ENCODE data around the gene CIRBP.

Gene CIRBP

GRCh38 chr19:1231729-1232637 is 37.1 kb upstream of the CIRBP start:
- DNase-seq = no peak

GRCh38 chr19:1232652-1233072 is 36.5 kb upstream of the CIRBP start:
- DNase-seq = no peak

GRCh38 chr19:1233115-1233667 is 35.9 kb upstream of the CIRBP start:
- DNase-seq = no peak

- DNase-seq = no peak
Measured at GRCh38 chr19:1234051-1234954, 34.8 kb upstream of the CIRBP start.

GRCh38 chr19:1234955-1235380 is 34.2 kb upstream of the CIRBP start:
- DNase-seq = no peak

- DNase-seq = no peak
Measured at GRCh38 chr19:1235625-1236538, 33.2 kb upstream of the CIRBP start.

GRCh38 chr19:1236576-1236975 is 32.6 kb upstream of the CIRBP start:
- DNase-seq = no peak

GRCh38 chr19:1237027-1237659 is 32.0 kb upstream of the CIRBP start:
- DNase-seq = peak; percentile 71

GRCh38 chr19:1237754-1238368 is 31.3 kb upstream of the CIRBP start, which contains the start of gene CBARP:
TSS of gene CBARP (minus strand) at chr19:1238005. CDS start at chr19:1236100, 1,905 bp downstream.
- DNase-seq = peak; percentile 48

- DNase-seq = no peak
Measured at GRCh38 chr19:1238369-1239303, 30.5 kb upstream of the CIRBP start.

GRCh38 chr19:1239420-1239795 is 29.7 kb upstream of the CIRBP start:
- DNase-seq = no peak

- peak; percentile 94 for DNase-seq
Measured at GRCh38 chr19:1239796-1240737, 29.1 kb upstream of the CIRBP start.

- DNase-seq = no peak
Measured at GRCh38 chr19:1240925-1241324, 28.2 kb upstream of the CIRBP start.

- DNase-seq = peak; percentile 96
Measured at GRCh38 chr19:1241417-1242095, 27.6 kb upstream of the CIRBP start, which contains the start of gene ATP5F1D. TSS of gene ATP5F1D (plus strand) at chr19:1241751. CDS start at chr19:1241851, 100 bp downstream.

- DNase-seq = peak; percentile 91
Measured at GRCh38 chr19:1243768-1244692, 25.1 kb upstream of the CIRBP start.

GRCh38 chr19:1244693-1245451 is 24.3 kb upstream of the CIRBP start:
- DNase-seq = peak; percentile 72
